ENCODE data around the gene VAV1. TPM values are rescaled to one million over a fixed set of nuclear protein-coding genes. Genes with fewer than 3 reads are reported as not detected.
A peak's percentile ranks its signal among the peaks of the same experiment; 100 is the strongest.

VAV1 gene
- total RNA-seq, 6 experiments from 2014 or later = 1.1 to 7.9 (median 3.1) TPM

DNA sequence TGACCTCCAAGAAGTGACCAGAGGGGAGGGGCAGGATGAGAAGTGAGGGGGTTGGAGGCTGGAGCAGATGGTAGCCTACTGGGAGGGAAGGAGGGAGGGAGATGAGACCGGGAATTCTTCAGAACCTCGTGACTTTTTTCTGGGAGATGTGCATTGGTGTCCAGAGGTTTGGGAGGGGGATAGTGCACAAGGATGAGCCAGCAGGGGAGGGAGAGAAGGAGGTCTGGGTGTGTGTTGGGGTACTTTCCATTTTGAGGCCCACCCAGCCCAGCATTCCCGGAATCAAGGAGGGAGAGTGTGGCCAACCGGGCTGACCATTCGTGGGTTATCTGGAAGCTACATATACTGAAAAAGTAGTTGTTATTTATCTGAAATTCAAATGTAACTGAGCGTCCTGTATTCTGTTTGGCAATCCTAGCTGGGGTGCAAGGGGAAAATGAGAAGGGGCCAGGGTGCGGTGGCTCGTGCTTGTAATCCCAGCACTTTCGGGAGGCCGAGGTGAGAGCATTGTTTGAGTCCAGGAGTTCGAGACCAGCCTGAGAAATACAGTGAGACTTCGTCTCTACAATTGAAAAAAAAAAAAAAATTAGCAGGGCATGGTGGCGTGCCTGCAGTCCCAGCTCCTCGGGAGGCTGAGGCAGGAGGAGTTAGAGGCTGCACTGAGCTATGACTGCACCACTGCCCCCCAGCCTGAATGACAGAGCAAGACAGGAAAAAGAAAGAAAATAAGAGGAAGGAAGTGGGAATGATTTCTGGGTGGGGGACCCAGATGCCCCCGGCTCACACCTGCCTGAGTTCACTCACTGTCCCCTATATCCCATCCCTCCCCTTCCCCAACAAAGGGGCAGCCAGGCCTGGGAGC is 47.6 kb upstream of the VAV1 start:
- Histone ChIP-seq H3K4me3 (peak overlapping the region; percentile 1 to 40 (median 34)), H3K4me1 (peaks cover 0 to 79% (median 23%) of the 10 kb centered on the region in 4 donors), H3K9me3 (no peaks in the 10 kb centered on the region), H3K36me3 (no peaks in the 10 kb centered on the region), H3K27ac (peak overlapping the region; percentile 65 to 86 (median 67)), H3K27me3 (no peaks in the 10 kb centered on the region)
- peak in 1 of 4 donors; percentile 1 for ATAC-seq
- TF ChIP-seq, protein P1, sequence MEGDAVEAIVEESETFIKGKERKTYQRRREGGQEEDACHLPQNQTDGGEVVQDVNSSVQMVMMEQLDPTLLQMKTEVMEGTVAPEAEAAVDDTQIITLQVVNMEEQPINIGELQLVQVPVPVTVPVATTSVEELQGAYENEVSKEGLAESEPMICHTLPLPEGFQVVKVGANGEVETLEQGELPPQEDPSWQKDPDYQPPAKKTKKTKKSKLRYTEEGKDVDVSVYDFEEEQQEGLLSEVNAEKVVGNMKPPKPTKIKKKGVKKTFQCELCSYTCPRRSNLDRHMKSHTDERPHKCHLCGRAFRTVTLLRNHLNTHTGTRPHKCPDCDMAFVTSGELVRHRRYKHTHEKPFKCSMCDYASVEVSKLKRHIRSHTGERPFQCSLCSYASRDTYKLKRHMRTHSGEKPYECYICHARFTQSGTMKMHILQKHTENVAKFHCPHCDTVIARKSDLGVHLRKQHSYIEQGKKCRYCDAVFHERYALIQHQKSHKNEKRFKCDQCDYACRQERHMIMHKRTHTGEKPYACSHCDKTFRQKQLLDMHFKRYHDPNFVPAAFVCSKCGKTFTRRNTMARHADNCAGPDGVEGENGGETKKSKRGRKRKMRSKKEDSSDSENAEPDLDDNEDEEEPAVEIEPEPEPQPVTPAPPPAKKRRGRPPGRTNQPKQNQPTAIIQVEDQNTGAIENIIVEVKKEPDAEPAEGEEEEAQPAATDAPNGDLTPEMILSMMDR (IDR thresholded peaks at IDR 0.05) = no peak
- TF ChIP-seq POLR2A (IDR thresholded peaks at IDR 0.05) = no peak
- intact Hi-C loops (cut with DNase I) = no loop called here
- DNase-seq = peak in 2 of 3 donors; percentile 29 to 35
- WGBS (ENCODE audit: insufficient coverage, low coverage, low lambda C conversion rate, missing lambda C conversion rate) = 15% methylated on average over 15 of the region's 15 CpGs

DNA sequence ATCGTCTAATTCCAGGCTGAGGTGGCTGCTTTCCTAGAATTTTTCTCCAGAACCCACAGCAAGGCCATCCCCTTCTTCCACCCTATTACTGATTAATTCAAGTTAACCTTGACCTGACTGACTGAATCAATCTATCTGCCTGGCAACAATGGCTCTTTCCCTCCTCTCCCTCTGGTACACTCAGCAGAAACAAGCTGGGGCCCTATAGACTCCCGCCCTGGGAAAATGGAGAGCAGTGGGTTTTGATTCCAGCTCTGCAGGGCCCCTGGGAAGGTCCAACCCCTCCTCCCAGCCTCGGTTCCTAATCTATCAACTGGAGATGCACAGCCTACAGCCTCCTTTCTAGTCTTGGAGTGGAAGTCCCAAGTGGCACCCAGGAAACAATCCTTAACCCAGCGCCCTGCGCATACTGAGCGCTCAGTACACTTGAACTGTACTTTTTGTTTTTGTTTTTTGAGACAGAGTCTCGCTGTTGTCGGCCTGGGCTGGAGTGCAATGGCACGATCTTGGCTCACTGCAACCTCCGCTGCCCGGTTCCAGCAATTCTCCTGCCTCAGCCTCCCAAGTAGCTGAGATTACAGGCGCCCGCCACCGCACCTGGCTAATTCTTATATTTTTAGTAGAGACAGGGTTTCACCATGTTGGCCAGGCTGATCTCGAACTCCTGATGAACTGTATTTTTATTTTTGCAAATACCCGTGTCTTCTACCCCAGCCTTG is 46.8 kb upstream of the VAV1 start:
- TF ChIP-seq, protein P1 (IDR thresholded peaks at IDR 0.05) = no peak
- peak; percentile 25 for TF ChIP-seq POLR2A (IDR thresholded peaks at IDR 0.05)
- DNase-seq = peak in 2 of 3 donors; percentile 55 to 74
- Histone ChIP-seq H3K4me1 (peaks cover 0 to 79% (median 23%) of the 10 kb centered on the region in 4 donors), H3K9me3 (no peaks in the 10 kb centered on the region), H3K27ac (peak overlapping the region; percentile 65 to 86 (median 67)), H3K27me3 (no peaks in the 10 kb centered on the region), H3K36me3 (no peaks in the 10 kb centered on the region), H3K4me3 (peak overlapping the region in 2 of 3 donors; percentile 34 to 40)
- WGBS (ENCODE audit: insufficient coverage, low coverage, low lambda C conversion rate, missing lambda C conversion rate) = 27% methylated on average over 12 of the region's 16 CpGs
- peak; percentile 12 to 35 (median 20) for ATAC-seq
- intact Hi-C loops (cut with DNase I) = no loop called here

DNA sequence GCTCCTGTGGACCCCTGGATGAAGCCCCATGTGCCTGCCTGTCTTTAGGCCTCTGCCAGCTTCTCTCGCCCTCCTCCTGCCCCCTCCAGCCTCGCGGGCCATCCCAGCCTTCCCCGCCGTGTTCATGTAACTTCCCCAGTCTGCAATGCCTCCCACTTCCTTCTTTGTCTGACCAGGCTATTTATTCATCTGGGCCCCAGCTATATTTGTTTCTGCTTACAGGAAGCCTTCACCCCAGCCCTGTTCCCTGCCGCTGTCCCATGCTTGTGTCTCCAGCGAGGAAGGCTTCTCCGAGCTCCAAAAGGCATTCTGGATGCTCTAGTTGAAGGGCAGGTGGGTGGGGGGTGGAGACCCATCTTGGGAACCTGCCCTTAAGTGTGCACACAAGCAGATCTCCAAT is 44.2 kb upstream of the VAV1 start:
- DNase-seq (no peak), ATAC-seq (no peak)
- Histone ChIP-seq H3K36me3 (no peaks in the 10 kb centered on the region), H3K4me3 (no peak overlapping the region), H3K27ac (peak overlapping the region; percentile 77 to 92 (median 82)), H3K27me3 (no peaks in the 10 kb centered on the region), H3K4me1 (peaks cover 0 to 55% (median 23%) of the 10 kb centered on the region in 4 donors), H3K9me3 (no peaks in the 10 kb centered on the region)
- TF ChIP-seq POLR2A (IDR thresholded peaks at IDR 0.05) = no peak
- 30% methylated on average over 8 of the region's 8 CpGs for WGBS (ENCODE audit: insufficient coverage, low coverage, low lambda C conversion rate, missing lambda C conversion rate)
- intact Hi-C loops (cut with DNase I) = no loop called here

DNA sequence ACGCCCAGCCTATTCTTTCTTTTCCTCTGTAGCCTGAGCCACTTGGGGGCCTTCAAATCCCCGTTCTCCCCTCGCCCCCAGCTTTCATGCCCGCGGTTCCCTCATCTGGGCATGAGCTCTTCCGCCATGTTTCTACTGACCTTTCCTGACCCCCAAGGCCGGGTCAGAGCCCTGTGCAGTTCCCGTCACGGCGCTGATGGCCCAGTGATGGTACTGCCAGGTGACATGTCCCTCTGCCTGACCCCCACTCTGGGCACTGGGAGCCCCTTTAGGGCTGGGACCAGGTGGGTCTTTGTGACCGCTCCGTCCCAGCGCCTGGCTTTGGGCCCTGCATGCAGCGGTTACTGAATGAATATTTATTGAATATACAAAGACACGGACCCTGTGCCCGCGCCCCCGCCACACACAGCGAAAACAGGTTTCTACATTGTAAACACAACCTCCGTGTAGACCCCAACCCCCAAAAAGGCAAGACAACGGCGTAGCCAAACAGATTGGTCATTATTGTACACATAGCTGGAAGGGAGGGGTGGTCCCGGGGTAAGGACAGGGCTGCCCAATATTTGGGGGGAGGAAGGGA is 42.8 kb upstream of the VAV1 start:
- H3K36me3 ChIP-seq = no peaks in the 10 kb centered on the region
- 21% methylated on average over 13 of the region's 23 CpGs for WGBS (ENCODE audit: insufficient coverage, low coverage, low lambda C conversion rate, missing lambda C conversion rate)
- H3K4me1 ChIP-seq = peaks cover 0 to 42% (median 16%) of the 10 kb centered on the region in 4 donors
- peak overlapping the region; percentile 77 to 92 (median 82) for H3K27ac ChIP-seq
- peak; percentile 76 to 84 (median 78) for DNase-seq
- no peaks in the 10 kb centered on the region for H3K9me3 ChIP-seq
- TF ChIP-seq POLR2A (IDR thresholded peaks at IDR 0.05) = no peak
- TF ChIP-seq, protein P1 (IDR thresholded peaks at IDR 0.05) = no peak
- intact Hi-C loops (cut with DNase I) = loop anchor here in 1 of 2 donors (10.0 kb wide), 1 partner anchor 135 kb away; no protein-coding TSS in a partner anchor
- H3K27me3 ChIP-seq = no peaks in the 10 kb centered on the region
- ATAC-seq = peak; percentile 34 to 52 (median 42)
- peak overlapping the region; percentile 22 to 58 (median 58) for H3K4me3 ChIP-seq
